SK-N-SH (cell line): Measurements from ENCODE around the gene MTFP1. TPM values are rescaled to one million over a fixed set of nuclear protein-coding genes. Genes with fewer than 3 reads are reported as not detected.

ENCODE experiments used
- CTCF ChIA-PET: fragments of 300-600, 350-600 bp; formaldehyde crosslinking; extraction: SDS; loops from one replicate; lab custom pipeline; 2021; lab: Yijun Ruan, JAX
- POLR2A ChIA-PET: fragments of 350-600 bp; sonication (Branson Sonifier 250); formaldehyde crosslinking; extraction: SDS; loops from one replicate; lab custom pipeline; 2020; ENCODE audit warnings: antibody characterized with exemption, inconsistent platforms; lab: Yijun Ruan, JAX
- DNase-seq: peaks from one replicate; pipeline ENCODE4 v3.0.0; 2012
- H2AFZ ChIP-seq: fragments of 200-600 bp; sonication (generic); 2 replicates; pipeline ENCODE4 v1.8.1; 2016; ENCODE audit warnings: antibody characterized with exemption, mild to moderate bottlenecking, low read depth
- H3F3A ChIP-seq: fragments of 200-600 bp; sonication (generic); replicated peaks from 2 replicates; pipeline ENCODE3; 2016; ENCODE audit warnings: antibody characterized with exemption, mild to moderate bottlenecking; ENCODE audit not compliant: insufficient read depth
- H3K27ac ChIP-seq, 2 experiments: fragments of 200-500 bp in 1 of 2; fragments of 200-600 bp in 1 of 2; sonication (Bioruptor generic) in 1 of 2; sonication (generic), shearing (Covaris generic) in 1 of 2; 2 replicates each; pipeline versions ENCODE4 v1.5.1 to v1.6.1; 2014 to 2016; ENCODE audit warnings: low read depth in 2 of 2, inconsistent platforms in 1 of 2, low read length in 1 of 2, mild to moderate bottlenecking in 1 of 2, mixed read lengths in 1 of 2
- H3K27me3 ChIP-seq: fragments of 200-600 bp; sonication (generic), shearing (Covaris generic); 2 replicates; pipeline ENCODE4 v1.6.1; 2016; ENCODE audit warnings: mixed run types; ENCODE audit not compliant: insufficient read depth
- H3K36me3 ChIP-seq, 2 experiments: fragments of 200-500 bp in 1 of 2; fragments of 200-600 bp in 1 of 2; sonication (Bioruptor generic) in 1 of 2; sonication (generic) in 1 of 2; replicated peaks in 1 of 2; 2 replicates each; pipeline versions ENCODE3 to v1.5.1; 2014 to 2016; ENCODE audit warnings: low read length in 1 of 2, mild to moderate bottlenecking in 1 of 2; ENCODE audit not compliant: insufficient read depth in 2 of 2, control insufficient read depth in 1 of 2
- H3K4me1 ChIP-seq, 2 experiments: fragments of 200-500 bp in 1 of 2; fragments of 200-600 bp in 1 of 2; sonication (Bioruptor generic) in 1 of 2; sonication (generic), shearing (Covaris generic) in 1 of 2; 2 replicates each; pipeline versions ENCODE4 v1.5.1 to v1.6.1; 2014 to 2016; ENCODE audit warnings: low read depth in 1 of 2, low read length in 1 of 2, mixed run types in 1 of 2; ENCODE audit not compliant: insufficient read depth in 2 of 2, control insufficient read depth in 1 of 2
- H3K4me2 ChIP-seq: fragments of 200-600 bp; sonication (generic), shearing (Covaris generic); 2 replicates; pipeline ENCODE4 v1.6.1; 2017; ENCODE audit warnings: mixed run types
- H3K4me3 ChIP-seq, 2 experiments: fragments of 200-500 bp in 1 of 2; fragments of 200-600 bp in 1 of 2; sonication (Bioruptor generic) in 1 of 2; sonication (generic), shearing (Covaris generic) in 1 of 2; 2 replicates each; pipeline versions ENCODE4 v1.5.1 to v1.8.1; 2014 to 2016; ENCODE audit warnings: low read depth in 2 of 2, inconsistent platforms in 1 of 2, low read length in 1 of 2, mild to moderate bottlenecking in 1 of 2, mixed read lengths in 1 of 2, moderate library complexity in 1 of 2
- H3K79me2 ChIP-seq: fragments of 200-600 bp; sonication (generic); 2 replicates; pipeline ENCODE4 v1.8.1; 2017; ENCODE audit warnings: mild to moderate bottlenecking; ENCODE audit not compliant: insufficient read depth
- H3K9ac ChIP-seq: fragments of 200-600 bp; sonication (generic); 2 replicates; pipeline ENCODE4 v1.6.1; 2017; ENCODE audit warnings: mixed run types
- H3K9me2 ChIP-seq: fragments of 200-600 bp; sonication (generic); 2 replicates; pipeline ENCODE4 v1.6.1; 2017; ENCODE audit warnings: mixed run types
- H3K9me3 ChIP-seq: fragments of 200-600 bp; sonication (generic); 2 replicates; pipeline ENCODE4 v1.6.1; 2017; ENCODE audit warnings: mixed run types, mild to moderate bottlenecking, moderate library complexity
- H4K20me1 ChIP-seq: fragments of 200-600 bp; sonication (generic); 2 replicates; pipeline ENCODE4 v1.6.1; 2017; ENCODE audit warnings: mild to moderate bottlenecking, mixed run types; ENCODE audit not compliant: insufficient read depth
- CHD2 ChIP-seq: fragments of 150-350 bp; IDR thresholded peaks from 2 replicates; pipeline ENCODE4 v1.6.1; 2018; ENCODE audit warnings: low read length; ENCODE audit not compliant: partially characterized antibody
- EZH2phosphoT487 ChIP-seq: fragments of 200-600 bp; sonication (generic); IDR thresholded peaks from 2 replicates; pipeline ENCODE4 v1.6.1; 2017; ENCODE audit warnings: low read depth, mixed run types, mild to moderate bottlenecking, antibody characterized with exemption, moderate library complexity, borderline replicate concordance
- FOSL2 ChIP-seq: IDR thresholded peaks from 2 replicates; pipeline ENCODE4 v1.4.0; 2012; ENCODE audit warnings: low read depth, mild to moderate bottlenecking, moderate library complexity, borderline replicate concordance
- FOXJ3 ChIP-seq: sonication (generic); formaldehyde crosslinking; IDR thresholded peaks from 2 replicates; pipeline ENCODE4 v1.5.1; 2020; ENCODE audit warnings: mild to moderate bottlenecking, missing genetic modification reagents
- GABPA ChIP-seq: IDR thresholded peaks from 2 replicates; pipeline ENCODE4 v1.4.0; 2012; ENCODE audit warnings: low read depth, mild to moderate bottlenecking
- GATA2 ChIP-seq: sonication (generic); formaldehyde crosslinking; IDR thresholded peaks from 2 replicates; pipeline ENCODE4 v1.5.0; 2020; ENCODE audit warnings: mild to moderate bottlenecking, missing genetic modification reagents
- MAX ChIP-seq: IDR thresholded peaks from 2 replicates; pipeline ENCODE4 v1.4.0; 2012; ENCODE audit warnings: low read depth
- MXI1 ChIP-seq: IDR thresholded peaks from 2 replicates; pipeline ENCODE4 v1.6.1; 2012; ENCODE audit warnings: mild to moderate bottlenecking, low read depth, low read length, improper control_type of control experiment
- NFIC ChIP-seq: IDR thresholded peaks from 2 replicates; pipeline ENCODE4 v1.4.0; 2012; ENCODE audit warnings: borderline replicate concordance
- POLR2AphosphoS5 ChIP-seq: IDR thresholded peaks from 2 replicates; pipeline ENCODE4 v1.6.1; 2012; ENCODE audit warnings: low read depth, low read length
- RXRA ChIP-seq: IDR thresholded peaks from 2 replicates; pipeline ENCODE4 v1.4.0; 2012; ENCODE audit warnings: low read depth, mild to moderate bottlenecking, borderline replicate concordance
- TAF1 ChIP-seq: IDR thresholded peaks from 2 replicates; pipeline ENCODE4 v1.6.1; 2012; ENCODE audit warnings: low read depth, mild to moderate bottlenecking, low read length, moderate library complexity, borderline replicate concordance
- TCF12 ChIP-seq: IDR thresholded peaks from 2 replicates; pipeline ENCODE4 v1.4.0; 2012
- YY1 ChIP-seq: IDR thresholded peaks from 2 replicates; pipeline ENCODE4 v1.4.0; 2012; ENCODE audit warnings: low read depth, mild to moderate bottlenecking
- WGBS: methylation state at CpG from one replicate; pipeline ENCODE4 v1.1.6; 2017; ENCODE audit warnings: low lambda C conversion rate; 5-methylcytosine and 5-hydroxymethylcytosine counted together
- polyA plus RNA-seq, 3 experiments: library from polyadenylated mRNA; depleted of rRNA; stranded (reverse); fragments of >200 nt; gene quantifications; 2 replicates each; pipeline ENCODE4 v1.2.3, GENCODE V29; 2012
- TF ChIP-seq, protein P1 (sequence below): fragments of 200-600 bp; sonication (generic); IDR thresholded peaks from 2 replicates; pipeline ENCODE4 v1.6.1; 2017; ENCODE audit warnings: antibody characterized with exemption, mild to moderate bottlenecking, moderate library complexity

Gene MTFP1
- polyA plus RNA-seq, 1 of the 3 experiments (the other 2 are of a cell fraction), result 18.9 TPM

DNA sequence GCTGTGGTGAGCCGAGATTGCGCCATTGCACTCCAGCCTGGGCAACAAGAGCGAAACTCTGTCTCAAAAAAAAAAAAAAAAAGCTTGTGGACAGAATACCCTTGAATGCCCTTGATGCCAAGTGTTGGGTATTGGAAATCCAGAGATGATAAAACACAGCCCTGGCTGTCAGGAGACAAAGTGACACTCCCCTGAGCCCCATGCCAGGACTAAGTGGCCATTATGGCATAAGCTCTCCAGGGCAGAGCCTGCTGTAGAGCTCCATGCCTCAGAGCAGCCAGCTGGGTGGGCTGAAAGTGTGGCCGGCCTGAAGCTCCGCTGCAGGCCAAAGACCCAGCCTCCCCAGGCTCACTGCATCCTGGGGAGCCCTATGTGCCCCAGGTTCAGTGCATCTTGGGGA, 43.2 kb upstream of the MTFP1 start:
- 97% methylated on average over 3 of the region's 5 CpGs for WGBS
- Histone ChIP-seq H3K36me3 (peaks cover 0 to 41% of the 10 kb centered on the region in 2 experiments), H3K79me2 (peaks cover 14% of the 10 kb centered on the region), H3K4me2 (no peak overlapping the region), H3F3A (no peaks in the 10 kb centered on the region), H3K9ac (no peak overlapping the region), H2AFZ (no peak overlapping the region), H3K27ac (no peak overlapping the region), H3K4me3 (no peak overlapping the region)
- ChIA-PET CTCF (interaction anchor here (0.8 to 2.0 kb wide), 4 partner anchors 19 to 132 kb away, joined by 3 to 8 read pairs (median 5); no protein-coding TSS in a partner anchor), POLR2A (interaction anchor here (0.6 to 2.7 kb wide), 2 partner anchors 10 to 43 kb away, joined by 3 to 12 read pairs; partner anchors contain the start of gene MTFP1)
- TF ChIP-seq MXI1, result no peak
- TF ChIP-seq, all 33 proteins: peak for 0
- no peaks in the 10 kb centered on the region for H3K27me3 ChIP-seq
- DNase-seq, result no peak
- H4K20me1 ChIP-seq, result no peaks in the 10 kb centered on the region
- no peaks in the 10 kb centered on the region for H3K9me2 ChIP-seq
- H3K9me3 ChIP-seq, result no peaks in the 10 kb centered on the region
- H3K4me1 ChIP-seq, result peaks cover 4 to 10% of the 10 kb centered on the region in 2 experiments; a peak in 3 of 4 replicates

GRCh38 chr22:30383061-30383460, 42.5 kb upstream of the MTFP1 start:
- H3K36me3 ChIP-seq, result peaks cover 0 to 41% of the 10 kb centered on the region in 2 experiments
- H3K79me2 ChIP-seq, result peaks cover 14% of the 10 kb centered on the region
- WGBS, result 80% methylated on average over 1 of the region's 3 CpGs
- no peaks in the 10 kb centered on the region for H3K27me3 ChIP-seq
- TF ChIP-seq MAX, result no peak
- no peak for TF ChIP-seq GABPA
- no peak for TF ChIP-seq YY1
- TF ChIP-seq RXRA, result no peak
- TF ChIP-seq TAF1, result no peak
- no peak for TF ChIP-seq TCF12
- no peak for TF ChIP-seq EZH2phosphoT487
- TF ChIP-seq, protein P1, sequence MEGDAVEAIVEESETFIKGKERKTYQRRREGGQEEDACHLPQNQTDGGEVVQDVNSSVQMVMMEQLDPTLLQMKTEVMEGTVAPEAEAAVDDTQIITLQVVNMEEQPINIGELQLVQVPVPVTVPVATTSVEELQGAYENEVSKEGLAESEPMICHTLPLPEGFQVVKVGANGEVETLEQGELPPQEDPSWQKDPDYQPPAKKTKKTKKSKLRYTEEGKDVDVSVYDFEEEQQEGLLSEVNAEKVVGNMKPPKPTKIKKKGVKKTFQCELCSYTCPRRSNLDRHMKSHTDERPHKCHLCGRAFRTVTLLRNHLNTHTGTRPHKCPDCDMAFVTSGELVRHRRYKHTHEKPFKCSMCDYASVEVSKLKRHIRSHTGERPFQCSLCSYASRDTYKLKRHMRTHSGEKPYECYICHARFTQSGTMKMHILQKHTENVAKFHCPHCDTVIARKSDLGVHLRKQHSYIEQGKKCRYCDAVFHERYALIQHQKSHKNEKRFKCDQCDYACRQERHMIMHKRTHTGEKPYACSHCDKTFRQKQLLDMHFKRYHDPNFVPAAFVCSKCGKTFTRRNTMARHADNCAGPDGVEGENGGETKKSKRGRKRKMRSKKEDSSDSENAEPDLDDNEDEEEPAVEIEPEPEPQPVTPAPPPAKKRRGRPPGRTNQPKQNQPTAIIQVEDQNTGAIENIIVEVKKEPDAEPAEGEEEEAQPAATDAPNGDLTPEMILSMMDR, result no peak
- TF ChIP-seq FOXJ3, result no peak
- TF ChIP-seq FOSL2, result no peak
- no peak for TF ChIP-seq GATA2
- TF ChIP-seq CHD2, result no peak
- no peak for TF ChIP-seq POLR2AphosphoS5
- no peak for TF ChIP-seq NFIC
- H3K27ac ChIP-seq, result no peak overlapping the region
- H3K4me2 ChIP-seq, result no peak overlapping the region
- no peak overlapping the region for H2AFZ ChIP-seq
- H4K20me1 ChIP-seq, result no peaks in the 10 kb centered on the region
- H3K9me3 ChIP-seq, result no peaks in the 10 kb centered on the region
- no peak overlapping the region for H3K9ac ChIP-seq
- POLR2A ChIA-PET, result interaction anchor here (0.6 kb wide), 1 partner anchor 42 kb away, joined by 3 read pairs; the partner anchor contains the start of gene MTFP1
- CTCF ChIA-PET, result interaction anchor here (0.6 to 1.4 kb wide), 4 partner anchors 10 to 133 kb away, joined by 3 to 6 read pairs (median 4); no protein-coding TSS in a partner anchor
- no peaks in the 10 kb centered on the region for H3K9me2 ChIP-seq
- no peak for DNase-seq
- H3K4me3 ChIP-seq, result no peak overlapping the region
- H3K4me1 ChIP-seq, result peaks cover 4 to 12% of the 10 kb centered on the region in 2 experiments; a peak in 3 of 4 replicates
- H3F3A ChIP-seq, result no peaks in the 10 kb centered on the region
